Stimulated activated naive CD8-positive, alpha-beta T cell treated with anti-CD3 and anti-CD28 coated beads, Interleukin-15, Interleukin-2, amounts not matched to agents 100 ng/mL and 50 ng/mL, for 24 hours (primary cell): ENCODE measurements around the gene SS18.
"Not testable (repeated sequence)": the region's sequence is repeated elsewhere in the genome, so short reads cannot be mapped to it uniquely, and the experiment has no call there.

Experiments
- H3K27ac Mint-ChIP-seq: one replicate; pipeline ENCODE4 v1.8.0; 2021; ENCODE audit warnings: mild to moderate bottlenecking, mixed read lengths
- H3K27me3 Mint-ChIP-seq: one replicate; pipeline ENCODE4 v1.8.0; 2021; ENCODE audit warnings: mixed read lengths
- H3K36me3 Mint-ChIP-seq: one replicate; pipeline ENCODE4 v1.8.0; 2021; ENCODE audit warnings: low read depth, mixed read lengths
- H3K4me1 Mint-ChIP-seq: one replicate; pipeline ENCODE4 v1.8.0; 2021; ENCODE audit warnings: low read depth, mixed read lengths
- H3K4me3 Mint-ChIP-seq: one replicate; pipeline ENCODE4 v1.8.0; 2021; ENCODE audit warnings: mild to moderate bottlenecking, mixed read lengths
- H3K9me3 Mint-ChIP-seq: one replicate; pipeline ENCODE4 v1.8.0; 2021; ENCODE audit warnings: mixed read lengths

The SS18 gene

GRCh38 chr18:26090130-26091046 lies at the start of gene SS18:
Gene SS18, minus strand, starts transcription at chr18:26090613. Its CDS starts 44 bp downstream, at chr18:26090569.
- Mint-ChIP-seq H3K4me3 (peak within 1 kb of the TSS; percentile 95), H3K4me1 (peaks cover 35% of the 10 kb centered on the region), H3K9me3 (no peaks in the 10 kb centered on the region), H3K27me3 (no peaks in the 10 kb centered on the region), H3K27ac (peak within 1 kb of the TSS; percentile 89), H3K36me3 (peaks cover 13% of the 10 kb centered on the region)

GRCh38 chr18:26135548-26135947 lies 45.1 kb upstream of the SS18 start:
- H3K4me3 Mint-ChIP-seq, result no peak overlapping the region

GRCh38 chr18:26134107-26134506 lies 43.7 kb upstream of the SS18 start:
- H3K4me3 Mint-ChIP-seq, result peak overlapping the region; percentile 74
- H3K27me3 Mint-ChIP-seq, result no peaks in the 10 kb centered on the region
- no peaks in the 10 kb centered on the region for H3K4me1 Mint-ChIP-seq
- H3K36me3 Mint-ChIP-seq, result no peaks in the 10 kb centered on the region
- H3K9me3 Mint-ChIP-seq, result no peaks in the 10 kb centered on the region
- H3K27ac Mint-ChIP-seq, result peak overlapping the region; percentile 73

More at GRCh38 chr18:26135548-26135947, 45.1 kb upstream of the SS18 start:
- H3K4me1 Mint-ChIP-seq, result no peaks in the 10 kb centered on the region
- no peaks in the 10 kb centered on the region for H3K36me3 Mint-ChIP-seq
- H3K9me3 Mint-ChIP-seq, result no peaks in the 10 kb centered on the region
- no peaks in the 10 kb centered on the region for H3K27me3 Mint-ChIP-seq
- H3K27ac Mint-ChIP-seq, result no peak overlapping the region

GRCh38 chr18:26133652-26134051 lies 43.2 kb upstream of the SS18 start, which contains the start of gene PSMA8:
Gene PSMA8, plus strand, starts transcription at chr18:26133869. Its CDS starts 97 bp downstream, at chr18:26133966.
- Mint-ChIP-seq H3K9me3 (no peaks in the 10 kb centered on the region), H3K4me1 (no peaks in the 10 kb centered on the region), H3K27ac (peak within 1 kb of the TSS; percentile 73), H3K36me3 (no peaks in the 10 kb centered on the region), H3K4me3 (peak within 1 kb of the TSS; percentile 74), H3K27me3 (no peaks in the 10 kb centered on the region)

- not testable (repeated sequence) for H3K4me3 Mint-ChIP-seq, H3K27me3 Mint-ChIP-seq
Measured at GRCh38 chr18:26128192-26128591, 37.8 kb upstream of the SS18 start.

GRCh38 chr18:26127786-26128185 lies 37.4 kb upstream of the SS18 start:
- Mint-ChIP-seq H3K9me3 (peaks cover 7% of the 10 kb centered on the region), H3K4me3 (no peak overlapping the region), H3K36me3 (no peaks in the 10 kb centered on the region), H3K27me3 (no peaks in the 10 kb centered on the region), H3K4me1 (peaks cover 10% of the 10 kb centered on the region), H3K27ac (no peak overlapping the region)

More at GRCh38 chr18:26128192-26128591, 37.8 kb upstream of the SS18 start:
- not testable (repeated sequence) for H3K9me3 Mint-ChIP-seq, H3K27ac Mint-ChIP-seq, H3K4me1 Mint-ChIP-seq, H3K36me3 Mint-ChIP-seq

- not testable (repeated sequence) for H3K4me3 Mint-ChIP-seq, H3K9me3 Mint-ChIP-seq, H3K36me3 Mint-ChIP-seq, H3K27ac Mint-ChIP-seq, H3K27me3 Mint-ChIP-seq
- peaks cover 17% of the 10 kb centered on the region for H3K4me1 Mint-ChIP-seq
Measured at GRCh38 chr18:26121994-26122393, 31.6 kb upstream of the SS18 start.

GRCh38 chr18:26121476-26121875 lies 31.1 kb upstream of the SS18 start:
- Mint-ChIP-seq H3K4me1 (peaks cover 16% of the 10 kb centered on the region), H3K9me3 (peaks cover 7% of the 10 kb centered on the region), H3K4me3 (no peak overlapping the region), H3K36me3 (no peaks in the 10 kb centered on the region), H3K27ac (no peak overlapping the region), H3K27me3 (peaks cover 6% of the 10 kb centered on the region)

GRCh38 chr18:26119246-26119645 lies 28.8 kb upstream of the SS18 start:
- no peak overlapping the region for H3K4me3 Mint-ChIP-seq
- H3K4me1 Mint-ChIP-seq, result peaks cover 7% of the 10 kb centered on the region
- H3K27ac Mint-ChIP-seq, result no peak overlapping the region
- H3K9me3 Mint-ChIP-seq, result peaks cover 7% of the 10 kb centered on the region
- peaks cover 6% of the 10 kb centered on the region for H3K27me3 Mint-ChIP-seq
- no peaks in the 10 kb centered on the region for H3K36me3 Mint-ChIP-seq

GRCh38 chr18:26104035-26104434 lies 13.6 kb upstream of the SS18 start:
- Mint-ChIP-seq H3K36me3 (no peaks in the 10 kb centered on the region), H3K4me3 (no peak overlapping the region), H3K9me3 (no peaks in the 10 kb centered on the region), H3K4me1 (no peaks in the 10 kb centered on the region), H3K27me3 (no peaks in the 10 kb centered on the region), H3K27ac (no peak overlapping the region)

- Mint-ChIP-seq H3K4me1 (no peaks in the 10 kb centered on the region), H3K4me3 (no peak overlapping the region), H3K27me3 (no peaks in the 10 kb centered on the region), H3K9me3 (no peaks in the 10 kb centered on the region), H3K27ac (no peak overlapping the region), H3K36me3 (no peaks in the 10 kb centered on the region)
Measured at GRCh38 chr18:26103579-26103978, 13.2 kb upstream of the SS18 start.

GRCh38 chr18:26097563-26097962 lies 7.2 kb upstream of the SS18 start:
- H3K27ac Mint-ChIP-seq, result no peak overlapping the region
- no peaks in the 10 kb centered on the region for H3K27me3 Mint-ChIP-seq
- no peak overlapping the region for H3K4me3 Mint-ChIP-seq
- H3K9me3 Mint-ChIP-seq, result no peaks in the 10 kb centered on the region
- H3K4me1 Mint-ChIP-seq, result no peaks in the 10 kb centered on the region
- no peaks in the 10 kb centered on the region for H3K36me3 Mint-ChIP-seq

- Mint-ChIP-seq H3K9me3 (no peaks in the 10 kb centered on the region), H3K27ac (no peak overlapping the region), H3K4me3 (no peak overlapping the region), H3K27me3 (no peaks in the 10 kb centered on the region), H3K4me1 (no peaks in the 10 kb centered on the region), H3K36me3 (no peaks in the 10 kb centered on the region)
Measured at GRCh38 chr18:26096852-26097251, 6.4 kb upstream of the SS18 start.

- Mint-ChIP-seq H3K36me3 (peaks cover 8% of the 10 kb centered on the region), H3K4me1 (peaks cover 35% of the 10 kb centered on the region), H3K27ac (peak overlapping the region; percentile 89), H3K4me3 (peak overlapping the region; percentile 95), H3K27me3 (no peaks in the 10 kb centered on the region), H3K9me3 (no peaks in the 10 kb centered on the region)
Measured at GRCh38 chr18:26091047-26091630, 726 bp upstream of the SS18 start.

- Mint-ChIP-seq H3K4me3 (peak overlapping the region; percentile 95), H3K36me3 (peaks cover 21% of the 10 kb centered on the region), H3K27me3 (no peaks in the 10 kb centered on the region), H3K9me3 (no peaks in the 10 kb centered on the region), H3K4me1 (peaks cover 35% of the 10 kb centered on the region), H3K27ac (peak overlapping the region; percentile 89)
Measured at GRCh38 chr18:26089293-26090129, 902 bp downstream of the SS18 start.
